ENCODE results near the gene COMMD8. TPM values are rescaled to one million over a fixed set of nuclear protein-coding genes. Genes with fewer than 3 reads are reported as not detected.

Gene COMMD8
- polyA plus RNA-seq, 5 donors: 17.6 to 28.0 (median 21.1) TPM

Other genes starting within 250 kb of the COMMD8 start
- 10 to 100 TPM; 19.4 to 45.3 (median 34.9) TPM for gene ATP10D, start 21.6 kb upstream of the COMMD8 start, polyA plus RNA-seq (ENCODE audit: insufficient read depth in 1 of 5, insufficient read length in 5 of 5, low replicate concordance in 1 of 5)

Measured in right lung (tissue), 5 donors.